HCT116 (cell line): ENCODE data around the gene ACBD5. TPM values are rescaled to one million over a fixed set of nuclear protein-coding genes. Genes with fewer than 3 reads are reported as not detected.

Source experiments
- ATAC-seq: fragments of 200-7000 bp; cut with Tn5 transposase; 2 replicates; pipeline ENCODE4 v1.9.1; 2020; ENCODE audit warnings: mild to moderate bottlenecking, moderate library complexity
- BruUV-seq: library from RNA; stranded (reverse); fragments of 400-500 nt; replicated peaks from 2 replicates; lab custom pipeline; 2021; lab: Mats Ljungman, UMichigan
- CTCF ChIA-PET: fragments of 300-600 bp; sonication (Branson Sonifier 250); formaldehyde crosslinking; loops from one replicate; lab custom pipeline; 2021; ENCODE audit warnings: antibody characterized with exemption; lab: Charles Lee
- POLR2A ChIA-PET: fragments of 300-600, 350-600 bp; sonication (Branson Sonifier 250); formaldehyde crosslinking; loops from one replicate; lab custom pipeline; 2021; ENCODE audit warnings: antibody characterized with exemption; lab: Charles Lee
- RAD21 ChIA-PET, 2 experiments: fragments of 300-600 bp; sonication (Branson Sonifier 250); formaldehyde crosslinking; loops; one replicate each; lab custom pipeline; 2023; ENCODE audit warnings: low total read pairs in 2 of 2; ENCODE audit not compliant: uncharacterized antibody in 2 of 2, unreplicated experiment in 2 of 2, low non-redundant PET in 1 of 2; lab: Charles Lee
- DNase-seq: peaks from one replicate; pipeline ENCODE4 v3.0.0-alpha.2; 2010; ENCODE audit warnings: low read depth, low spot score
- H2AFZ ChIP-seq: fragments of 200-600 bp; shearing (Covaris generic), sonication (generic); 2 replicates; pipeline ENCODE4 v1.6.1; 2017; ENCODE audit warnings: low read depth, mixed run types, mixed read lengths, antibody characterized with exemption, low read length; ENCODE audit not compliant: poor library complexity, severe bottlenecking
- H3K27ac ChIP-seq: 2 replicates; pipeline ENCODE4 v1.5.1; 2012; ENCODE audit warnings: low read depth, low read length
- H3K27me3 ChIP-seq: fragments of 200-600 bp; sonication (generic); 2 replicates; pipeline ENCODE4 v1.6.1; 2016; ENCODE audit warnings: mixed run types, low read length, mixed read lengths; ENCODE audit not compliant: insufficient read depth
- H3K36me3 ChIP-seq, 2 experiments: fragments of 200-500 bp in 1 of 2; fragments of 200-600 bp in 1 of 2; sonication (Bioruptor generic) in 1 of 2; sonication (generic) in 1 of 2; 2 replicates each; pipeline versions ENCODE4 v1.5.1 to v1.6.1; 2014 to 2016; ENCODE audit warnings: low read length in 2 of 2, inconsistent platforms in 1 of 2, mixed read lengths in 1 of 2, mixed run types in 1 of 2; ENCODE audit not compliant: insufficient read depth in 2 of 2, control insufficient read depth in 1 of 2
- H3K4me1 ChIP-seq, 2 experiments: fragments of 200-600 bp in 1 of 2; sonication (generic) in 1 of 2; 2 replicates each; pipeline versions ENCODE4 v1.5.1 to v1.6.1; 2012 to 2017; ENCODE audit warnings: low read length in 2 of 2, inconsistent platforms in 1 of 2, mild to moderate bottlenecking in 1 of 2, mixed read lengths in 1 of 2, mixed run types in 1 of 2, moderate library complexity in 1 of 2; ENCODE audit not compliant: insufficient read depth in 2 of 2, control insufficient read depth in 1 of 2
- H3K4me2 ChIP-seq: fragments of 200-600 bp; sonication (generic); 2 replicates; pipeline ENCODE4 v1.6.1; 2017; ENCODE audit warnings: mixed run types, low read length, mixed read lengths
- H3K4me3 ChIP-seq, 2 experiments: fragments of 200-600 bp in 1 of 2; sonication (generic) in 1 of 2; replicated peaks in 1 of 2; 2 replicates each; pipeline ENCODE4 v1.5.1; 2011 to 2016; ENCODE audit warnings: low read length in 2 of 2, control low read depth in 1 of 2, low read depth in 1 of 2, mild to moderate bottlenecking in 1 of 2, mixed read lengths in 1 of 2, mixed run types in 1 of 2
- H3K79me2 ChIP-seq: fragments of 200-600 bp; sonication (generic); 2 replicates; pipeline ENCODE4 v1.6.1; 2017; ENCODE audit warnings: mild to moderate bottlenecking, mixed run types, low read length, moderate library complexity, mixed read lengths; ENCODE audit not compliant: insufficient read depth
- H3K9ac ChIP-seq: fragments of 200-600 bp; sonication (generic); 2 replicates; pipeline ENCODE4 v1.6.1; 2016; ENCODE audit warnings: low read length, mixed read lengths
- H3K9me2 ChIP-seq: fragments of 200-600 bp; sonication (generic), shearing (Covaris generic); 2 replicates; pipeline ENCODE4 v1.6.1; 2017; ENCODE audit warnings: mixed run types, mild to moderate bottlenecking, moderate library complexity; ENCODE audit not compliant: insufficient read depth
- H3K9me3 ChIP-seq, 2 experiments: fragments of 200-500 bp in 1 of 2; fragments of 200-600 bp in 1 of 2; sonication (Bioruptor generic) in 1 of 2; sonication (generic) in 1 of 2; 2 replicates each; pipeline ENCODE4 v1.6.1; 2014 to 2017; ENCODE audit warnings: low read length in 2 of 2, mixed read lengths in 2 of 2, inconsistent platforms in 1 of 2, low read depth in 1 of 2, mild to moderate bottlenecking in 1 of 2, mixed run types in 1 of 2, moderate library complexity in 1 of 2; ENCODE audit not compliant: control insufficient read depth in 1 of 2, insufficient read depth in 1 of 2
- H4K20me1 ChIP-seq: fragments of 200-600 bp; sonication (generic), shearing (Covaris generic); 2 replicates; pipeline ENCODE4 v1.6.1; 2017; ENCODE audit warnings: mixed run types, mild to moderate bottlenecking, moderate library complexity; ENCODE audit not compliant: insufficient read depth
- CBX3 ChIP-seq: IDR thresholded peaks from 2 replicates; pipeline ENCODE4 v1.6.1; 2012; ENCODE audit warnings: low read depth
- ELF1 ChIP-seq: IDR thresholded peaks from 2 replicates; pipeline ENCODE4 v1.6.1; 2012; ENCODE audit warnings: low read depth, borderline replicate concordance
- EZH2 ChIP-seq: fragments of 200-600 bp; sonication (generic); IDR thresholded peaks from 2 replicates; pipeline ENCODE4 v1.6.1; 2017; ENCODE audit warnings: antibody characterized with exemption, mixed run types
- EZH2phosphoT487 ChIP-seq: fragments of 200-600 bp; IDR thresholded peaks from 2 replicates; pipeline ENCODE4 v1.6.1; 2018; ENCODE audit warnings: antibody characterized with exemption, borderline replicate concordance
- POLR2A ChIP-seq: IDR thresholded peaks from 2 replicates; pipeline ENCODE4 v1.7.0; 2011; ENCODE audit warnings: borderline replicate concordance; ENCODE audit not compliant: insufficient read depth, insufficient read length; ENCODE audit errors: extremely low read depth
- POLR2AphosphoS5 ChIP-seq: IDR thresholded peaks from 2 replicates; pipeline ENCODE4 v1.6.1; 2011; ENCODE audit warnings: mild to moderate bottlenecking, low read depth, low read length, moderate library complexity
- RAD21 ChIP-seq: IDR thresholded peaks from 2 replicates; pipeline ENCODE4 v1.6.1; 2012; ENCODE audit warnings: low read depth, mild to moderate bottlenecking
- SIN3A ChIP-seq: IDR thresholded peaks from 2 replicates; pipeline ENCODE4 v1.6.1; 2012; ENCODE audit warnings: low read depth
- SP1 ChIP-seq: IDR thresholded peaks from 2 replicates; pipeline ENCODE4 v1.6.1; 2012; ENCODE audit warnings: low read depth
- SRF ChIP-seq: IDR thresholded peaks from 2 replicates; pipeline ENCODE4 v1.6.1; 2012; ENCODE audit warnings: low read depth
- TCF7L2 ChIP-seq: IDR thresholded peaks from 2 replicates; pipeline ENCODE4 v1.7.0; 2011; ENCODE audit warnings: borderline replicate concordance, inconsistent platforms; ENCODE audit not compliant: insufficient read depth, insufficient read length; ENCODE audit errors: extremely low read depth
- ZFX ChIP-seq: fragments of 450-650 bp; IDR thresholded peaks from 2 replicates; pipeline ENCODE4 v1.6.1; 2017
- intact Hi-C: fragments of 100-400 bp; cut with micrococcal nuclease; formaldehyde crosslinking; loops from 2 replicates; pipeline ENCODE4 v1.10.0; 2022
- total RNA-seq: library from RNA; stranded (reverse); gene quantifications from one replicate; pipeline ENCODE4 v1.2.1, GENCODE V29; 2021; ENCODE audit not compliant: unreplicated experiment
- TF ChIP-seq, protein P1 (sequence below): IDR thresholded peaks from 2 replicates; pipeline ENCODE4 v1.6.1; 2012
- TF ChIP-seq, protein P2 (sequence below): IDR thresholded peaks from 2 replicates; pipeline ENCODE4 v1.6.1; 2012
- TF ChIP-seq, protein P3 (sequence below), 3 experiments: fragments of 200-600 bp in 1 of 3; sonication (generic) in 1 of 3; IDR thresholded peaks in 2 of 3; conservative IDR thresholded peaks in 1 of 3; 2 replicates each; pipeline ENCODE4 v1.5.1; 2012 to 2017; ENCODE audit warnings: low read depth in 2 of 3, low read length in 2 of 3, antibody characterized with exemption in 1 of 3, borderline replicate concordance in 1 of 3, control low read depth in 1 of 3, mild to moderate bottlenecking in 1 of 3, mixed read lengths in 1 of 3, mixed run types in 1 of 3, moderate library complexity in 1 of 3; ENCODE audit not compliant: insufficient read depth in 1 of 3

The ACBD5 gene
- total RNA-seq, 1 experiment from 2014 or later: 19.5 TPM

DNA sequence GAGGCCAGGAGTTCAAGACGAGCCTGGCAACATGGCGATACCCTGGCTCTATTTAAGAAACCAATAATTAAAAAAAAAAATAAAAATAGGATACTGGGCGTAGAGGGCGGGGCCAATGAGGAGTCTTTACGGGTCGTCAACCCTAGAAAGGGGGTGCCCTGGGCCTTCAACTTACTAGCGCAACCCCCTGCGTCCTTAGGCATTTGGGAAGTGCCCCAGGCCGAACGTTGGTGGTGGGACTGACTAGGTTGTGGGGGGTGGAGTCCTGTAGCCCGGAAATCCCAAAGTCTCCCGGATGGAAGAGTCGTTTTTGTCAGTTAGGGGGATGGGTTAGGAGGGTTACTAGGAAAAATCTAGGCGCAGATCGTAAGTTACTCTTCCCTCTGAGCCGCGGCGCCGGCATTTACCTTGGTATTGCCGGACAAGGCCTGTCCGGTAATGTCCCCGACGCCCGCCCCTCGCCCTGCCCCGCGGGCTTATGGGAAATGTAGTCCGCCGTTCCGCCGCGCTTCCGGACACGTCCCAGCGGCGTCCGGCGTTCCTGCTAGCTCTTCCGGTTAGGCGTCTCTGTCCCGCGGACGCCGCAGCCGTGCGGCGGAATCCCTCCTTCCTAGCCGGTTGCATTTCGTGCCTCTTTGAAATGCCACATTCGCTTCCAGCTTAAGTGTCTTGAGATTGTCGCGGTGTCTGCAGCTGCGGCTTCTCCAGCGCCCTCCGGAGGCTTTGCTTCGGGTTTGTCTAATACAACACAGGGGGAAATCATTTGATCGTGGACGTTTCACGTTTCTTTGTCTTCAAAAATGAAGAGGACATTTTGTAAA, 1.3 kb upstream of the ACBD5 start:
- H3K9me2 ChIP-seq: no peaks in the 10 kb centered on the region
- peaks cover 20% of the 10 kb centered on the region for H3K79me2 ChIP-seq
- peak; percentile 90 for TF ChIP-seq SIN3A
- TF ChIP-seq ELF1: peak; percentile 96
- TF ChIP-seq EZH2phosphoT487: no peak
- no peak for TF ChIP-seq EZH2
- TF ChIP-seq, protein P1, sequence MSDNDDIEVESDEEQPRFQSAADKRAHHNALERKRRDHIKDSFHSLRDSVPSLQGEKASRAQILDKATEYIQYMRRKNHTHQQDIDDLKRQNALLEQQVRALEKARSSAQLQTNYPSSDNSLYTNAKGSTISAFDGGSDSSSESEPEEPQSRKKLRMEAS: peak; percentile 34
- TF ChIP-seq, protein P2, sequence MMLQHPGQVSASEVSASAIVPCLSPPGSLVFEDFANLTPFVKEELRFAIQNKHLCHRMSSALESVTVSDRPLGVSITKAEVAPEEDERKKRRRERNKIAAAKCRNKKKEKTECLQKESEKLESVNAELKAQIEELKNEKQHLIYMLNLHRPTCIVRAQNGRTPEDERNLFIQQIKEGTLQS: no peak
- TF ChIP-seq ZFX: peak; percentile 76
- TF ChIP-seq, protein P3, sequence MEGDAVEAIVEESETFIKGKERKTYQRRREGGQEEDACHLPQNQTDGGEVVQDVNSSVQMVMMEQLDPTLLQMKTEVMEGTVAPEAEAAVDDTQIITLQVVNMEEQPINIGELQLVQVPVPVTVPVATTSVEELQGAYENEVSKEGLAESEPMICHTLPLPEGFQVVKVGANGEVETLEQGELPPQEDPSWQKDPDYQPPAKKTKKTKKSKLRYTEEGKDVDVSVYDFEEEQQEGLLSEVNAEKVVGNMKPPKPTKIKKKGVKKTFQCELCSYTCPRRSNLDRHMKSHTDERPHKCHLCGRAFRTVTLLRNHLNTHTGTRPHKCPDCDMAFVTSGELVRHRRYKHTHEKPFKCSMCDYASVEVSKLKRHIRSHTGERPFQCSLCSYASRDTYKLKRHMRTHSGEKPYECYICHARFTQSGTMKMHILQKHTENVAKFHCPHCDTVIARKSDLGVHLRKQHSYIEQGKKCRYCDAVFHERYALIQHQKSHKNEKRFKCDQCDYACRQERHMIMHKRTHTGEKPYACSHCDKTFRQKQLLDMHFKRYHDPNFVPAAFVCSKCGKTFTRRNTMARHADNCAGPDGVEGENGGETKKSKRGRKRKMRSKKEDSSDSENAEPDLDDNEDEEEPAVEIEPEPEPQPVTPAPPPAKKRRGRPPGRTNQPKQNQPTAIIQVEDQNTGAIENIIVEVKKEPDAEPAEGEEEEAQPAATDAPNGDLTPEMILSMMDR (IDR thresholded peaks at IDR 0.05 in 2 of 3, conservative IDR thresholded peaks at IDR 0.05 in 1 of 3; ENCODE audit: borderline replicate concordance in 1 of 3, insufficient read depth in 1 of 3, low read depth in 2 of 3, low read length in 2 of 3): peak; percentile 10 to 39 (median 29); a peak in 3 of 6 replicates
- TF ChIP-seq SP1: peak; percentile 63; the same call in 1 of the 2 replicates
- TF ChIP-seq POLR2AphosphoS5: peak; percentile 96
- peak; percentile 56; the same call in 1 of the 2 replicates for TF ChIP-seq SRF
- no peak; the same call in 1 of the 2 replicates for TF ChIP-seq CBX3
- TF ChIP-seq TCF7L2: peak; percentile 62
- TF ChIP-seq RAD21: peak; percentile 26; the same call in 1 of the 2 replicates
- peak; percentile 74 for TF ChIP-seq POLR2A
- H3K4me2 ChIP-seq: peak overlapping the region; percentile 99
- H2AFZ ChIP-seq: peak overlapping the region; percentile 39
- no peaks in the 10 kb centered on the region for H3K27me3 ChIP-seq
- ChIA-PET CTCF (interaction anchor here (0.7 to 1.1 kb wide), 3 partner anchors 11 to 88 kb away, joined by 3 to 5 read pairs (median 4); partner anchors contain the start of gene YME1L1), RAD21 (no interaction called here), POLR2A (interaction anchor here (1.0 to 1.8 kb wide), 4 partner anchors 11 to 262 kb away, joined by 3 to 7 read pairs (median 6); partner anchors contain the start of genes RAB18 and YME1L1)
- DNase-seq: peak; percentile 87
- BruUV-seq: no TSS peak
- peak overlapping the region; percentile 78 to 83 for H3K4me3 ChIP-seq
- H3K4me1 ChIP-seq: peaks cover 3 to 37% of the 10 kb centered on the region in 2 experiments; a peak in 3 of 4 replicates
- no peaks in the 10 kb centered on the region for H3K9me3 ChIP-seq
- intact Hi-C loops: loop anchor here (1.0 to 5.0 kb wide), 4 partner anchors 10 to 855 kb away; partner anchors contain the start of genes ABI1, MASTL and YME1L1
- H3K27ac ChIP-seq: peak overlapping the region; percentile 93
- no peaks in the 10 kb centered on the region for H4K20me1 ChIP-seq
- ATAC-seq: peak; percentile 72
- peak overlapping the region; percentile 80 for H3K9ac ChIP-seq
- H3K36me3 ChIP-seq: no peaks in the 10 kb centered on the region
